ENCODE data around the gene FBXO34.

DNA sequence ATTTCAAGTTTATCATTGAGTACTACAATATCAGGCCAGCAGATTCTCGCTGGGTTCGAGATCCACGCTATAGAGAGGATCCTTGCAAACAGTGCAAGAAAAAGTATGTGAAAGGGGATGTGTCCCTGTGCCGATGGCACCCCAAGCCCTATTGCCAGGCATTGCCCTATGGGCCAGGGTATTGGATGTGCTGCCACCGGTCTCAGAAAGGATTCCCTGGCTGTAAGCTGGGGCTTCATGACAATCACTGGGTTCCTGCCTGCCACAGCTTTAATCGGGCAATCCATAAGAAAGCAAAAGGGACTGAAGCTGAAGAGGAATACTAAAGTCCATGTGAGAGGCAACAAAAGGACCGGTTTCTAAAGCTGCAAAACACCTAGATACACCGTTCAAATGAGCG, 81.0 kb downstream of the FBXO34 start:
- TF ChIP-seq, protein P1, sequence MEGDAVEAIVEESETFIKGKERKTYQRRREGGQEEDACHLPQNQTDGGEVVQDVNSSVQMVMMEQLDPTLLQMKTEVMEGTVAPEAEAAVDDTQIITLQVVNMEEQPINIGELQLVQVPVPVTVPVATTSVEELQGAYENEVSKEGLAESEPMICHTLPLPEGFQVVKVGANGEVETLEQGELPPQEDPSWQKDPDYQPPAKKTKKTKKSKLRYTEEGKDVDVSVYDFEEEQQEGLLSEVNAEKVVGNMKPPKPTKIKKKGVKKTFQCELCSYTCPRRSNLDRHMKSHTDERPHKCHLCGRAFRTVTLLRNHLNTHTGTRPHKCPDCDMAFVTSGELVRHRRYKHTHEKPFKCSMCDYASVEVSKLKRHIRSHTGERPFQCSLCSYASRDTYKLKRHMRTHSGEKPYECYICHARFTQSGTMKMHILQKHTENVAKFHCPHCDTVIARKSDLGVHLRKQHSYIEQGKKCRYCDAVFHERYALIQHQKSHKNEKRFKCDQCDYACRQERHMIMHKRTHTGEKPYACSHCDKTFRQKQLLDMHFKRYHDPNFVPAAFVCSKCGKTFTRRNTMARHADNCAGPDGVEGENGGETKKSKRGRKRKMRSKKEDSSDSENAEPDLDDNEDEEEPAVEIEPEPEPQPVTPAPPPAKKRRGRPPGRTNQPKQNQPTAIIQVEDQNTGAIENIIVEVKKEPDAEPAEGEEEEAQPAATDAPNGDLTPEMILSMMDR (IDR thresholded peaks at IDR 0.05), result no peak
- TF ChIP-seq POLR2A (IDR thresholded peaks at IDR 0.05), result no peak
